Mesenchymal stem cell (in vitro differentiated cells and primary cell): Measurements from ENCODE around the gene ZNF519.
"Not testable (repeated sequence)": the region's sequence is repeated elsewhere in the genome, so short reads cannot be mapped to it uniquely, and the experiment has no call there.

Experiments used
- DNase-seq: peaks from one replicate; pipeline ENCODE4 v3.0.0-alpha.2; 2013
- H2AFZ ChIP-seq: one replicate; pipeline ENCODE4 v1.6.1; 2013; ENCODE audit warnings: low read depth, mild to moderate bottlenecking, control low read depth, inconsistent platforms, low read length, moderate library complexity
- H2AK5ac ChIP-seq: 2 replicates; pipeline ENCODE4 v1.6.1; 2013; ENCODE audit warnings: low read length, moderate library complexity, mild to moderate bottlenecking, inconsistent platforms; ENCODE audit not compliant: severe bottlenecking
- H2BK120ac ChIP-seq: one replicate; pipeline ENCODE4 v1.6.1; 2013; ENCODE audit warnings: low read depth, mild to moderate bottlenecking, inconsistent platforms, low read length, moderate library complexity
- H2BK12ac ChIP-seq, 2 experiments: one replicate each; pipeline ENCODE4 v1.6.1; 2013; ENCODE audit warnings: inconsistent platforms in 2 of 2, low read length in 2 of 2, mild to moderate bottlenecking in 2 of 2, moderate library complexity in 2 of 2, control low read depth in 1 of 2
- H2BK15ac ChIP-seq: one replicate; pipeline ENCODE4 v1.6.1; 2013; ENCODE audit warnings: mild to moderate bottlenecking, low read depth, inconsistent platforms; ENCODE audit not compliant: poor library complexity, severe bottlenecking
- H2BK5ac ChIP-seq: 2 replicates; pipeline ENCODE4 v1.6.1; 2013; ENCODE audit warnings: low read depth, mild to moderate bottlenecking, low read length, control low read depth, inconsistent platforms; ENCODE audit not compliant: poor library complexity, severe bottlenecking
- H3K14ac ChIP-seq, 2 experiments: one replicate each; pipeline ENCODE4 v1.6.1; 2013; ENCODE audit warnings: inconsistent platforms in 2 of 2, low read length in 2 of 2, control low read depth in 1 of 2, mild to moderate bottlenecking in 1 of 2, moderate library complexity in 1 of 2
- H3K18ac ChIP-seq, 2 experiments: one replicate each; pipeline ENCODE4 v1.6.1; 2013; ENCODE audit warnings: inconsistent platforms in 2 of 2, low read length in 2 of 2, control low read depth in 1 of 2, low read depth in 1 of 2, mild to moderate bottlenecking in 1 of 2
- H3K23ac ChIP-seq, 2 experiments: one replicate each; pipeline ENCODE4 v1.6.1; 2013; ENCODE audit warnings: inconsistent platforms in 2 of 2, low read length in 2 of 2, mild to moderate bottlenecking in 2 of 2, moderate library complexity in 2 of 2, control low read depth in 1 of 2
- H3K27ac ChIP-seq: 2 replicates; pipeline ENCODE4 v1.5.1; 2013; ENCODE audit warnings: mild to moderate bottlenecking, moderate library complexity, low read length, control low read depth, inconsistent platforms; ENCODE audit not compliant: poor library complexity, severe bottlenecking
- H3K27me3 ChIP-seq, 2 experiments: 2 replicates each; pipeline versions ENCODE4 v1.6.1 to v1.7.0; 2013; ENCODE audit warnings: low read length in 2 of 2, mild to moderate bottlenecking in 2 of 2, moderate library complexity in 2 of 2, control low read depth in 1 of 2, inconsistent platforms in 1 of 2; ENCODE audit not compliant: control insufficient read depth in 1 of 2, insufficient read depth in 1 of 2
- H3K36me3 ChIP-seq, 2 experiments: 2 replicates each; pipeline versions ENCODE4 v1.6.1 to v1.7.0; 2013; ENCODE audit warnings: low read length in 2 of 2, control low read depth in 1 of 2, inconsistent platforms in 1 of 2, low read depth in 1 of 2, mild to moderate bottlenecking in 1 of 2; ENCODE audit not compliant: insufficient read depth in 2 of 2, control insufficient read depth in 1 of 2
- H3K4ac ChIP-seq, 2 experiments: one replicate each; pipeline ENCODE4 v1.6.1; 2013; ENCODE audit warnings: inconsistent platforms in 2 of 2, low read length in 2 of 2, mild to moderate bottlenecking in 2 of 2, moderate library complexity in 2 of 2, control low read depth in 1 of 2, low read depth in 1 of 2
- H3K4me1 ChIP-seq: 2 replicates; pipeline ENCODE4 v1.6.1; 2013; ENCODE audit warnings: low read depth, low read length, control low read depth; ENCODE audit not compliant: control insufficient read depth, insufficient read depth
- H3K4me2 ChIP-seq: 2 replicates; pipeline ENCODE4 v1.6.1; 2013; ENCODE audit warnings: low read length, mild to moderate bottlenecking, inconsistent platforms; ENCODE audit not compliant: poor library complexity, severe bottlenecking
- H3K4me3 ChIP-seq, 2 experiments: 2 replicates each; pipeline versions ENCODE4 v1.5.1 to v1.7.0; 2013; ENCODE audit warnings: low read length in 2 of 2, mild to moderate bottlenecking in 2 of 2, control low read depth in 1 of 2, low read depth in 1 of 2; ENCODE audit not compliant: insufficient read depth in 1 of 2
- H3K79me1 ChIP-seq: replicated peaks from 2 replicates; pipeline ENCODE4 v1.6.1; 2013; ENCODE audit warnings: mild to moderate bottlenecking, control low read depth, low read length, inconsistent platforms; ENCODE audit not compliant: poor library complexity, severe bottlenecking
- H3K9ac ChIP-seq: 2 replicates; pipeline ENCODE4 v1.7.0; 2013; ENCODE audit warnings: mild to moderate bottlenecking, low read length, moderate library complexity
- H3K9me3 ChIP-seq: 2 replicates; pipeline ENCODE4 v1.7.0; 2013; ENCODE audit warnings: mild to moderate bottlenecking, low read length; ENCODE audit not compliant: control insufficient read depth
- H4K8ac ChIP-seq: one replicate; pipeline ENCODE4 v1.6.1; 2013; ENCODE audit warnings: inconsistent platforms, mild to moderate bottlenecking, low read length, moderate library complexity
- H4K91ac ChIP-seq: one replicate; pipeline ENCODE4 v1.6.1; 2013; ENCODE audit warnings: mild to moderate bottlenecking, low read length, inconsistent platforms
- WGBS: methylation state at CpG from one replicate; pipeline ENCODE4 v1.1.7; 2013; ENCODE audit warnings: mixed read lengths; 5-methylcytosine and 5-hydroxymethylcytosine counted together

ZNF519 gene

DNA sequence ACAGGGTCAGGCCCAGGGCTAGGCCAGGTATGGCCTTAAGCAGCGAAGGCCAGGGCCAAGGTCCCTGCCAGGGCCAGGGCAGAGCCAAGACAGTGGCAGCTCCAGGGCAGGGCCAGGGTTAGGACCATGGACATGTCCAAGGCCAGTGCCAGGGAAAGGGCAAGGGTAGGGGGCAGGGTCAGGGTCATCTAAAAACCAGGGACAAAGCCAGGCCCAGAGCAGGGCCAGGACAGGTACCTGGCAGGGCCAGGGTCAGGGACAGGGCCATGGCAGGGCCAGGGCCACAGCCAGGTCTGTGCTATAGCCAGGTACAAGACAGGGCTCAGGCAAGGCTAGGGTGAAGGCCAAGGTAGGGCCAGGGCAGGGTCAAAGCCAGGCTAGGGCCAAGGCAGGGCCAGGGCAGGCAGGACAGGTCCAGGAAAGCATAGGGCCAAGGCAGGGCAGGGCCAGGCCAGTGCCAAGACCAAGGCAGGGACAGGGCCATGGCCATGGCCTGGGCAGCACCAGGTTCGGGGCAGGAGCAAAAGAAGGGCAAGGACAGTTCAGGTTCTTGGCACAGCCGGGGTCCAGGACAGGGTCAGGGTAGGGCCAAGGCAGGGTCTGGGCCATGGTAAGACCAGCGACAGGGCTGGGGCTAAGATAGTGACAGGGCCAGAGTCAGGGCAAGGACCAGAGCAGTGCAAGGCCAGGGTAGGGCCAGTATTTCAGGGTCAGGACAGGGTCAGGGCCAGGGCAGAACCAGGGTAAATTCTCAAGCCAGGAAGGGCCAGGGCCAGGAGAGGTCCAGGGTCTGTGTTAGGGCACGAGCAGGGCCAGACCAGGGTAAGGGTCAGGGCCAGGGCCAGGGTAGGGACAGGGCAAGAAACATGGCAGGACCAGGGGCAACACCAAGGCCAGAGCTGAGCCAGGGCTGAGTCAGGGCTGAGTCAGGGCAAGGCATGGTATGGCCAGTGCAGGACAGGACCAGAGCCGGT is 40.2 kb upstream of the ZNF519 start:
- H2AK5ac ChIP-seq, H3K4me3 ChIP-seq, H2BK12ac ChIP-seq, H3K18ac ChIP-seq, H3K36me3 ChIP-seq, H3K9ac ChIP-seq, DNase-seq, H3K4ac ChIP-seq, H3K27ac ChIP-seq, H2BK15ac ChIP-seq, H2BK120ac ChIP-seq, H3K79me1 ChIP-seq, H3K4me1 ChIP-seq, H4K8ac ChIP-seq, H2BK5ac ChIP-seq, H3K27me3 ChIP-seq, H2AFZ ChIP-seq, H3K23ac ChIP-seq, H4K91ac ChIP-seq, H3K9me3 ChIP-seq, H3K4me2 ChIP-seq, H3K14ac ChIP-seq: not testable (repeated sequence)
- 62% methylated on average over 6 of the region's 6 CpGs for WGBS

DNA sequence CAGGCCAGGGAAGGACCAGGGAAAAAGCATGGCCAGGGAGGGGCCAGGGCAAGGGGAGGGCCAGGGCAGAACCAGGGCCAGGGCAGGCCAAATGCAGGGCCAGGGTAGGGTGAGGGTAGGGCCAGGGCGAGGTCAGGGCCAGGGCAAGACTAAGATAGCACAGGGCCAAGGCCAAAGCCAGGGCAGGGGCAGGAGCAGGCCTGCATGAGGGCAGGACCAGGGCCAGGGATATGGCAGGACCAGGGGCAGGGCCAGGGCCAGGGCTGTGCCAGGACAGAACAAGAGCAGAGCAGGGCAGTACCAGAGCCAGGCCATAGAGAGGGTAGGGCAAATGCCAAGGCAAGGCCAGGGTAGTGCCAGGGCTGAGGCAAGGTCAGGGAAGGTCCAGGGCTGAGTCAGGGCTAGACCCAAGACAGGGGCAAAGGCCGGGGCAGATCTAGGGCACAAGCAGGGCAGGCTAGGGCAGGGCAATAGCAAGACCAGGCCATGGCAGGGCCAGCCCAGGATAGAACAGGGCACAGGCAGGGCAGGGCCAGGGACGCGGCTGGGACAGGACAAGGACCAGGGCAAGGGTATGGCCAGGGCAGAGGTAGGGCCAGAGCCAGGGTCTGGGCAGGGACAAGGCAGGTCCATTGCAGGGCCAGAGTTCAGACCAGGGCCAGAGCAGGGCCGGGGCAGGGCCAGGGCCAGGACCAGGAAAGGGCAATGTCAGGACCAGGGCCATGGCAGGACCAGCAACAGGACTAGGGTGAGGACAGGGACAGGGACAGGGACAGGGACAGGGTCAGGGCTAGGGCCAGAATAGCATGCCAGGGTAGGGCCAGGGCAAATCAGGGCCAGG is 39.3 kb upstream of the ZNF519 start:
- not testable (repeated sequence) for H3K9ac ChIP-seq, H3K18ac ChIP-seq, H4K91ac ChIP-seq, H2BK120ac ChIP-seq, H3K79me1 ChIP-seq, H3K14ac ChIP-seq, H3K4me2 ChIP-seq, H3K27ac ChIP-seq, H2AK5ac ChIP-seq, DNase-seq, H2AFZ ChIP-seq, H4K8ac ChIP-seq, H2BK12ac ChIP-seq, H2BK15ac ChIP-seq, H3K4ac ChIP-seq, H3K4me1 ChIP-seq, H3K27me3 ChIP-seq, H2BK5ac ChIP-seq, H3K36me3 ChIP-seq, H3K23ac ChIP-seq, H3K9me3 ChIP-seq
- 62% methylated on average over 5 of the region's 5 CpGs for WGBS
- peak overlapping the region in 1 of 2 experiments; percentile 28 for H3K4me3 ChIP-seq

DNA sequence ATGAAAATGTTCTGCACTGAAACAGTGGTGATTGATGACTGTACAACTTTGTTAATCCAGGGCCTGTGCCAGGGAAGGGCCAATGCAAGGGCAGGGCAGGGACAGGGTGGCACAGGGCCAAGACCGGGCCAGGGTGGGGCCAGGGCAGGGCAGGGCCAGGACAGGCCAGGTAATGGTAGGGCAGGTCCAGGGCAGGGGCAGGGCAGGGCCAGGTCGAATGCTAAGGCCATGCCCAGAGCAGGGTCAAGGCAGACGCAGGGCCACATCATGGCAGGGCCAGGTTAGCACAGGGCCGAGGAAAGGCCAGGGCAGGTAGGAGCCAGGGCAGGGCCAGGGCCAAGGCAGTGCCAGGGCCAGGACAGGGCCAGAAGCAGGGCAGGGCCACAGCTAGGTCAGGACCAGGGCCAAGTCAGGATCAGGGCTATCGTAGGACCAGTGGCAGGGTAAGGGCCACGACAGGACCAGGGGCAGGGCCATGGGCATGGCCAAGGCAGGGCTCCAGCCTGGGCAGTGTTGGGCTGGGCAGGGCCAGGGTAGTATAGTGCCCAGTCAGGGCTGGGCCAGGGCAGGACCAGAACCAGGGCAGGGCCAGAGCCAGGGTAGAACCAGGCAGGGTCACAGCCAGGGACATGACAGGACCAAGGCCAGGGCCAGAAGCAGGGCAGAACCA is 38.3 kb upstream of the ZNF519 start:
- not testable (repeated sequence) for H3K36me3 ChIP-seq, H3K18ac ChIP-seq
- 58% methylated on average over 6 of the region's 6 CpGs for WGBS

More for the DNA sequence above, 38.3 kb upstream of the ZNF519 start:
- not testable (repeated sequence) for H3K9me3 ChIP-seq, H3K4me2 ChIP-seq, H2BK15ac ChIP-seq, H2BK120ac ChIP-seq, H3K4ac ChIP-seq, H3K27ac ChIP-seq, H3K4me3 ChIP-seq, H3K4me1 ChIP-seq, H4K8ac ChIP-seq, H2AFZ ChIP-seq, H3K79me1 ChIP-seq, H4K91ac ChIP-seq, H2AK5ac ChIP-seq, H3K9ac ChIP-seq, H3K23ac ChIP-seq, DNase-seq, H2BK5ac ChIP-seq, H3K27me3 ChIP-seq, H3K14ac ChIP-seq, H2BK12ac ChIP-seq
